ENCODE measurements around the gene KLRC2.
"Not testable (repeated sequence)": the region's sequence is repeated elsewhere in the genome, so short reads cannot be mapped to it uniquely, and the experiment has no call there.

KLRC2 gene

DNA sequence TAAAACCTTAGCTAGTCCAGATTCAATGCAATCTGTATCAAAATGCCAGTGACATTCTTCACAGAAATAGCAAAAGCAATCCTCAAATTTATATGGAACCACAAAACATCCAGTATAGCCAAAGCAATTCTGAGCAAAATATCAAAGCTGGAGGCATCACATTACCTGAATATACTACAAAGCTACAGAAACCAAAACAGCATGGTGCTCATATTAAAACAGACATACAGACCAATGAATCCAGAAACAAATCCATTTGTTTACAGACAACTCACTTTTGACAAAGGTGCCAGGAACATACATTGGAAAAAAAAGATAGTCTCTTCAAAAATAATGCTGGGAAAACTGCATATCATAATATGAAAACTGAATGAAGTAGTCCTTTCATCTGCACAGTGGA, 31.0 kb downstream of the KLRC2 start:
- DNase-seq = no peak

DNA sequence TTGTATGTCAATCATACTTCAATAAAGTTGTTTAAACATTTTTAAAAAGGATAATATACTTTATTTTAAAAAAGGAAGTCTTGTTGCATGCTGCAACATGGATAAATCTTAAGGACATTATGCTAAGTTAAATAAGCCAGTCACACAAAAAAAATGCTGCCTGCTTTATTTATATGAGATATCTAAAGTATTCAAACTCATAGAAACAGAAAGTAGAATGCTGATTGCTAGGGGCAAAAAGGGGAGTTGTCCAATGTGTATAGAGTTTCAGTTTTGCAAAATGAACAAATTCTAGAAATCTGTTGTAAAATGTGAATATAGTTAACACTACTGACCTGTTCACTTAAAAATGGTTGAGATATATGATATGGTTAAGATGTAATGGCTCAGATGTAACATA, 35.0 kb downstream of the KLRC2 start:
- no peak for DNase-seq

DNA sequence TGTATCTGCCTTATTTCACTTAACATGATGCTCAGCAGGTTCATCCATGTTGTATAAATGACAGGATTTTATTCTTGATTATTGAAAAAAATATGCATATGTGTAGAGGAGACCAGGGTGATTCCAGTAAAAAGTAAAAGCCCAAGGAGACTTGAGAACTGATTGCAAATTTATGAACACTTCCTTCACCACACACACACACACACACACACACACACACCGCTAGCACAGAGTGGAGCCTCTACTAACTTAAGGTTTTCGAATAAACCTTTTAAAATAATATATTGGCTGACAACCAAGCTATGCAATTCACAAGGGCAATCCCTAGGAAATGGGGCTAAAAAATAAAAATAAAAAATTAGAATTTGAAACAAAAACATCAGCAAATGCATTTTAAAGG, 37.6 kb downstream of the KLRC2 start:
- no peak for DNase-seq

DNA sequence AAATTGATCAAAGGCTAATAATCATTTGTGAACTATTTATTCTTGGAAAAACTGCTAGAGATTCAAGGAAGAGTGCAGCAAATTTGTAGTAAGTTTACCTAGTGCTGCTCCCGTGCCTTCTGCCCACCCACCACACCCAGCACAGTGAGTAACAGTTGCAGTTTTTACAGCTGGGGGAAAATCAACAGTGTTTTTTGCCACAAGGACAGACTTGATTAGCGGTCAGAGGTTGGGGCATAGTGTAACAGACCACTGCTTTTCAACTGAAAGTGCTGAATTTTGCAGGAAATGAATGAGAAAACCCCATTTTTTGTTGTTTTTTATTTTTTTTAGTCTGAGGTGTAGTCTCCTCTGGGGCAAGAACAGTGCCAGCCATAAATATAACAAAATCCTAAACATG, 38.5 kb downstream of the KLRC2 start:
- no peak for DNase-seq

DNA sequence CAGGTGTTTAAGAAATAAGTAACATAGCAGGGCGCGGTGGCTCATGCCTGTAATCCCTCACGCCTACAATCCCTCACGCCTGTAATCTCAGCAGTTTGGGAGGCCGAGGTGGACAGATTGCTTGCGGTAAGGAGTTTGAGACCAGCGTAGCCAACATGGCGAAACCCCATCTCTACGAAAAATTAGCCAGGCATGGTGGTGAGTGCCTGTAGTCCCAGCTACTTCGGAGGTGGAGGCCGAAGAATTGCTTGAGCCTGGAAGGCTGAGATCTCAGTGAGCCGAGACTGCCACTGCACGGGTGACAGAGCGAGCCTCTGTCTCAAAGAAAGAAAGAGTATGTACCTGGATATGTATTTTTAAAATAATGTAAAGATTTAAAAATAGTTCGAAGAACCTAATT, 39.6 kb downstream of the KLRC2 start:
- DNase-seq = not testable (repeated sequence)

DNA sequence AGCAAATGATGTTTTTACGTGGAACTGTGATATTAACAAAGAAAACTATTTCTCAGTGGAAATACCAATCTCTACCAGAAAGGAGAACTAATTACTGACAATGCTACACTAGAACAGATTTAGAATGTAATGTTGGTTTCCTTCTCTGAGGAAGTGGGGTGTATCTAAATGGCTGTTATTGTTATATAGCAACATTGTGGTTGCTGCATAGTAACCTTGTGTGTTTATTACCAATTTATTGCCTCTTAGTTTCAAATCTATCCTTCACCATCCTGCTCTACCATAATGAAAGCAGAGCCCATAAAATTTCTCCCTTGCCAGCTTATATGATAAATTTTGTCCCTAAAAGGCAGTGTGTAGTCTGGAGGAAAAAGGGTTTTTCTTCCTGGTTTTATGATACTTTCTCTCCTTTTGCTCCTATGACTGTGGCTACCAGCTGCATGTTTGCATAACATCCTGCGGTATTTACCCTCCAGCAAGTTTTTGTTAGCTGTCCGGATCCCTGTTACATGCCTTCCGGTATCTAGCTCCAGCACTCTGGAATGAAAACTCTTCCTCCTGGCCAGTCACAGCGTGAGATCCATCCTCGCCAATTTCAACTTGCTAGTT, 40.3 kb downstream of the KLRC2 start:
- DNase-seq = peak; percentile 68

DNA sequence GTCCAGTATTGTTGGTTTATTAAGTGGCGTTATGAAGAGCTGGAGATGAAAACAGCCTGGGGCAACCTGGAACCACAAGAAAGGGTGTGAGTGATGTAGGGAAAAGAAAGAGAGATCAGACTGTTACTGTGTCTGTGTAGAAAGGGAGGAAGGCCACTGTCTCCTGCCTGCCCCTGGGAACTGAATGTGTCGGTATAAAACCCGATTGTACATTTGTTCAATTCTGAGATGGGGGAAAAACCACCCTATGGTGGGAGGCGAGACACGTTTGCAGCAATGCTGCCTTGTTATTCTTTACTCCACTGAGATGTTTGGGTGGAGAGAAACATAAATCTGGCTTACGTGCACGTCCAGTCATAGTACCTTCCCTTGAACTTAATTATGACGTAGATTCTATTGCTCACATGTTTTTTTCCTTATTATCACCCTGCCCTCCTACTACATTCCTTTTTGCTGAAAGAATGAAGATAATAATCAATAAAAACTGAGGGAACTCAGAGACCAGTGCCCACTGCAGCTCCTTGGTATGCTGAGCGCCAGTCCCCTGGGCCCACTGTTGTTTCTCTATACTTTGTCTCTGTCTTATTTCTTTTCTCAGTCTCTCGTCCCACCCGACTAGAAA, 41.2 kb downstream of the KLRC2 start:
- DNase-seq = not testable (repeated sequence)

DNA sequence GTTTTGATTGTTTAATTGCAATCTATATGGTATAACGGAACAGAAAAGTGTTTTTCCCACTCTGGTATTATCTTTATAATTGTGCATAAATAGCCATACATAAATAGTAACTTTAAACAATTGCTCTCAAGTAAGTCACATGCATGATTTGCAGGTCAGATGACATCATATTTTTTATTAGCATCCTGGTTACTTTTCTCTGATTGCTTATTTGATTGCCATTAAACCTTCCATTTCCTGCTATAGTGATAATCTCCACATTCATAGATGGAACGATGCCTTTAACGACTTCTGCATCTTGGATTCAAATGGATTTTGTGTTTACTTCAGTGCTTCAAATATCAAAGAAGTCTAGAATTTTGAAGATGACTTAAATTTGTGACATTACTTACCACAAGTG, 42.5 kb downstream of the KLRC2 start:
- no peak for DNase-seq

DNA sequence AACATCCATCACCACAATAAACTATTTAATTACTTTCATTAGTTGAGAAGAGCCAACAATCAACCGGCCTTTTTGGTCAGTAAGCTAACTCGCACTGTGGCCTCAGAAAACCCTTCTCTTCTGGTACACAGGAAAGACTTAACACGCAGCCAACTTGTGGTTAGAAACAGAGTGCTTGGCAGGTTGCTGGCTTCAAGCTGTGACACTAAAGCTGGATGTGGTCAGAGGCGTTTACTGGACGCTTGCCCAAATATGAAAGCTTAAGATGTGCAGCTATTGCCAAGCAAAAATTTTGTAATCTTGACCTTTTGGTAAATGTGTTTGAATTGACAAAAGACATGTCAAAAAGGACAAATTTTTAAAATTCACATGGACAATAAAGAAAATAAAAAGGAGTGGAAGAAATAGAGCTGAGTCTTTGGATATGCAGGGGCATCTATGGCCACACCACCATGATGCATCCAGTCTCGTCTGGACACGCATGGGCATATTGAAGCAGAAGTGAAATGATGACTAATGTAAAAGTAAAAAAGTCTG, 43.3 kb downstream of the KLRC2 start:
- no peak for DNase-seq

DNA sequence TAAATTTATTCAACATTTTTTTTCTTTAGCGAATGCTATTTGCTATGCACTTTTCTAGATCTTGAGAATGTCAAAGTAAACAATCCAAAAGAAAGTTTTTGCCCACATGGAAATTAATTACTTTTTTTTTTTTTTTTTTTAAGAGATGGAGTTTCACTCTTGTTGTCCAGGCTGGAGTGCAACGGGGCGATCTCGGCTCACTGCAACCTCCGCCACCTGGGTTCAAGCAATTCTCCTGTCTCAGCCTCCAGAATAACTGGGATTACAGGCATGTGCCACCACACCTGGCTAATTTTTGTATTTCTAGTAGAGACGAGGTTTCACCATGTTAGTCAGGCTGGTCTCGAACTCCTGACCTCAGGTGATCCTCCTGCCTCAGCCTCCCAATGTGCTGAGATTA, 44.8 kb downstream of the KLRC2 start:
- not testable (repeated sequence) for DNase-seq

DNA sequence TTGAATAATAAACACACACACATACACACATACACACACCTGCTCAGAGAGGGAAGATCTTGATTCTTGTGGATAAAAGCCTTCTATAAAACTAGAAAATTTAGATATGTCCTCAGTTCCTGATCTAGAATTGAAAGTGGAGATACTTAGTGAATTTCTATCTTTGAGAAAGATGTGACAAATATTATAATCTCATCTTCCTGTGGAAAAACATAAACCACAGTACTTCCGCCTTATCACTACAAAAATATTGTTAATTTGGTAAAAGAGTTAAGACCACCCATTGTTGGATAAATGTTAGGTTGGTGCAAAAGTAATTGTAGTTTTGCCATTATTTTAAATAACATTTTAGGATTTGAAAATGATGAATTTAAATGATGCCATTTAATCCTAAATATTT, 45.9 kb downstream of the KLRC2 start, which contains the start of gene KLRK1:
Gene KLRK1, minus strand, starts transcription at position 138 of the 400 bp plus-strand sequence. CDS start 1,231 bp downstream, outside the sequence.
- no peak for DNase-seq

DNA sequence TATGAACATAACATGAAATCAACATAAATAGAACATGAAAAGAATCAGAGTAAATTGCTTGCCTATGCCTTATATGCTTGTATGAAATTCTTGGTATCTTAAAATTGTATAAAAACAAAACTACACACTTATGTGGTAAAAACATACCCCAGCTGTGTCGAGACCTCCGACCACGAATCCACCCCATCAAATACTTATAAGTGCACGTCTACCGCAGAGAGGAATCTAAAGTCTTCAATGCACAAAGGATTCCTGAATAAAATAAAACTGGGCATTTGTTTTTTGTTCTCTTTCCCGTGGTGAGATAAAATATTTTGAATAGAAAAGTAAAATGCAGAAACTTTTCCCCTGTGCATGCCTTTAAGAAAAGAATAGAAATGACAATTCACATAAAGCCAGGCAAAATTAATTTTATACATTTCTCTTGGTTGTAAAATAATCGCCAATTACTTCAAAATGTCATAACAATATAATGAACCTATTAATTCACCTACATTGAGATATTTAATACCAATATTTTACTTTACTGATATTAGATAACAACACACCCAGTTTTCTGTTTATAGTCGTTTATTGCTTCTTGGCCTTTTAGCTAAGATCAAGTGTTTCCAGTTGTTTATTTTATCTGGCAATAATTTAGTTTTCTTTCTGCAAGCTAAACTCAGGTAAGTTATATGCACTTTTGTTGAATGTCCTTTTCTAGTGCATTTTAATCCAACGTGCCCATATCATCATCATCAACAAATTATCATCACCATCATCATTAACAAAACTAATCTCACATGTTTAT, 47.0 kb downstream of the KLRC2 start:
- DNase-seq = no peak

DNA sequence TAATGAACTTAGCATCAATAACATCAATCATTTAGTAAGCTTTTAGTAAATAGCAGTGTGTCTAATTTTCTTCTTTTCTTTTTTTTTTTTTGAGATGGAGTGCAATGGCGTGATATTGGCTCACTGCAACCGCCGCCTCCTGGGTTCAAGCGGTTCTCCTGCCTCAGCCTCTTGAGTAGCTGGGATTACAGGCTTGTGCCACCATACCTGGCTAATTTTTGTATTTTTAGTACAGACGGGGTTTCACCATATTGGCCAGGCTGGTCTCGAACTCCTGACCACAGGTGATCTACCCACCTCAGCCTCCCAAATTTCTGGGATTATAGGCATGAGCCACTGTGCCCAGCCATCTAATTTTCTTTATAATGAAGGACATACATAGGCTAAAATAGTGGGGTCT, 48.3 kb downstream of the KLRC2 start:
- not testable (repeated sequence) for DNase-seq

DNA sequence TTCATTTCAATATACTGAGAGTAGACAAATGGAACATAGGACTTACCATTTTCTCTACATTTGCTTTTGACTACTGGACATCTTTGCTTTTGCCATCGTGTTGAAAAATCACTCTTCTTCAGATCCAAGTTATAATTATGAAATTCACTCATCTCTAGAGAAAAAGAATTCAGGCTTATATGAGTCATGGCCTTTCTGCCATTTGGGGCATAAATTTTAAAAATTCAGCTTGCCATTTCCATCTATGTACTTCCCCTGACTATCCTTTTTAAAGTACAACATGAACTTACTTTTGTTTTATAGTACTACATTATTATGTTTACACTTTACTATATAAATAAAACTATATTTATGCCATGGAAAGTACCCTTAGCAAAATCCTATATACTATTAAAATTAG, 49.0 kb downstream of the KLRC2 start:
- no peak for DNase-seq

DNA sequence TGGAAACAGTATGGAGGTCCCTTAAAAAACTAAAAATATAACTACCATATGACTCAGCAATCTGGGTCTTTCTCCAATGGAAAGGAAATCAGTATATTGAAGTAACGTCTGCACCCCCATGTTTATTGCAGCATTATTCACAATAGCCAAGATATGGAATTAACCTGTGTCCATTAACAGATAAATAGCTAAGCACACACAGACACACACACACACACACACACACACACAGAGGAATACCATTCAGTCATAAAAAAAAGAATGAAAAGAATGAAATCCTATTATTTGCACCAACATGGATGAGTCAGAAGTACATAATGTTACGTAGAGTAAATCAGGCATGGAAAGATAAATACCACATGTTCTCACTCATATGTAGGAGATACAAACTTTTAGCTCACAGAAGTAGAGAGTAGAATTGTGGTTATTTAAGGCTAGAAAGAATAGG, 50.6 kb downstream of the KLRC2 start:
- peak; percentile 94 for DNase-seq

DNA sequence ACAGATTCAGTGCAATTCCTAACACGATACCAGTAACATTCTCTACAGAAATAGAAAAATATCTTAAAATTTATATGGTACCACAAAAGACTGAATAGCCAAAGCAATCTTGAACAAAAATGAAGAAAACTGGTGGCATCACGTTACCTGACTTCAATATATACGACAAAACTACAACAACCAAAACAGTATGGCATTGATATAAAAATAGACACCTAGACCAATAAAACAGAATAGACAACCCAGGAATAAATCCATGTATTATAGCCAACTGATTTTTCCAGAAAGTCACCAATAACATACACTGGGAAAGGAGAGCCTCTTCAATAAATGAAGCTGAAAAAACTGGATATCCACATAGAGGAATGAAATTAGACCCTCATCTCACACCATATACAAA, 51.6 kb downstream of the KLRC2 start:
- DNase-seq = no peak

DNA sequence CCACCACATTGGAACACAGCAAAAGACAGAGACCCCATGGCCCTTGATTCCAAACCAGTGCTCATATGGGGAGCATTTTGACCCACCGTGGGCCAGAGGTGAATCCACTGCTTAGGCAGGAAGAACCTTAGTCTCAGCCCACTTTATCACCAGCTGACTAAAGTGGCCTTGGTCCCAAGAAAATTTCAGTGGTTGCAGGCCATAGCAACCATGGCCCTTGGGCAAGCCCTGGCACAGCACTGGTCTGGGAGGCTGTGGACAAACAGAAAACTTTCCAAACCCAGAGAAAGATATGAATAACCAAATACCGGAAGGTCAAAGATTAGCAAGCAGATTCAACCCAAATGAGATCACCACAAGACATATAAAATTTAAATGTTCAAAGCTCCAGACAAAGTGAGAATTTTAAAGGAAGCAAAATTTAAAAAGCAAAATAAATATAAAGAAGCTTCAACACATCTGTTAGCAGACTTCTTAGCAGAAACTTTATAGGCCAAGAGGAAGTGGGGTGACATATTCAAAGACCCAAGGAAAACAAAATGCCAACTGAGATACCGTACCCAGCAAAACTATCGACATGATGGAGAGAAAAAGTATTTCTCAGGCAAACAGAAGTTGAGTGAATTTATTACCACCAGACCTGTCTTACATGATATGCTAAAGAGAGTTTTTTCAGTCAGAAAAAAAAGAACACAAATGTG, 53.7 kb downstream of the KLRC2 start:
- DNase-seq = no peak

Measured in kidney glomerular epithelial cell (primary cell).